Measurements from ENCODE around the gene CDCA8.

CDCA8 gene

DNA sequence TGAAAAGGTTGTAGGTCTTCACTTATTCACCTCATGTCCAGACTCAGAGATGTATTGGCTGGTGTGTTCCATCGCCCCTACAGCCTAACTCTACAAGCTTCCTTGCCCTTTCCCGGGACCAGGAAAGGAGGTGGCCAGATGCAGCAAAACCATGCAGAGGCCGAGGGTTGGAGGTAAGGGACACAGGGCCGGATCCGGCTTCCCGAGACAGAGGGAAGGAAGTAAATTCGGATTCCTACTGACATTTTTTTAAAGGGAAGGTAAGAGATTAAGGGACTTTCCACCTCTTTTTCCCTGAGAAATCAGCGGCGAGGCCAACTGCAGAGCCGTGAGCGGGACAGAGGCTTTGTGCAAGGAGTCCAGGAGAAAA, 59.9 kb downstream of the CDCA8 start:
- Mint-ChIP-seq H3K27ac (peak overlapping the region; percentile 47), H3K27me3 (peaks cover 28 to 66% of the 10 kb centered on the region in 2 donors)

DNA sequence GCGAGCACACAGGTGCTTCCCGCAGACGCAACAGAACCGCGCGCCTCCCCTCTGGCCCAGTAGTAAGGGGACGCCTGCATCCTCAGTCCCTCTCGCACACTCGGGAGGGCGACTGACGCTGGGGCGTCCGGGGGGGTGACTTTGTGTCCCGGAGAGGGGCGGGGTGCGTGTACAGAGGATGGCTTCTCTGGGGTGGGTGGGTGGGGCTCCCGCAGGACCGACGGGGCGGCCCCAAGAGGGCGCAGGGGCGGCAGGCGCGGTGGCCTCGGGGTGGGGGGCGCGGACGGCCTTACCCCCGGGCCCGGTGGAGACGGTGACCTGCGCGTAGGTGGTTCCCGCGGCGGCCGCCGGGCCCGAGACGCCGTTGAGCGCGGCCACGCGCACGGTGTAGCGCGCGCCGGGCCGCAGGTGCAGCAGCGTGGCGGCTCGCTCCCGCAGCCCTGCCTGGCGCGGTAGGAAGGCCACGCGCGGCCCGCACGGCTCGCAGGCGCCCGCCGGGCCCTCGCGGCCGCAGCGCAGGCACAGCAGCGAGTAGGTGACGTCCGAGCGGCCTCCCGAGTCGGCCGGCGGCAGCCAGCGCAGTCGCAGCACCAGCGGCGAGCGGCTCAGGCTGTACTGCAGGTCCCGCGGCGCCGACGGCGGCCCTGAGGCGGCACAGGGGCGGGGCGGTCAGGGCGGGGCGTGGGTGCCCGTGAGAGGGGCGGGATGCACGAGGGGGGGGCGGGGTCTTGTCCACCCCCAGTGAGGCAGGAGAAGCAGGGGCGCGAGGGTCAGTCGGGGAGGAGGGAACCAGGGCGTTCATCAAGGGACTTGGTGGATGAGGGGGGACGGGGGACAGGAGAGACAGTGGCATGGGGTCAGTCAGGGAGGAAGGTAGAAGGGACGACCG, 60.5 kb downstream of the CDCA8 start:
- H3K27me3 Mint-ChIP-seq, result peaks cover 24 to 64% of the 10 kb centered on the region in 2 donors
- H3K4me3 Mint-ChIP-seq, result peak overlapping the region; percentile 77 to 79
- ATAC-seq (replicated peaks) (peak; percentile 73 to 74), DNase-seq (peak; percentile 35)
- H3K9me3 Mint-ChIP-seq, result no peaks in the 10 kb centered on the region
- peaks cover 11 to 18% of the 10 kb centered on the region in 2 donors for H3K4me1 Mint-ChIP-seq
- no peaks in the 10 kb centered on the region for H3K36me3 Mint-ChIP-seq
- peak overlapping the region; percentile 47 for H3K27ac Mint-ChIP-seq

More for the DNA sequence above, 59.9 kb downstream of the CDCA8 start:
- no peaks in the 10 kb centered on the region for H3K9me3 Mint-ChIP-seq
- peaks cover 11 to 18% of the 10 kb centered on the region in 2 donors for H3K4me1 Mint-ChIP-seq
- DNase-seq (no peak), ATAC-seq (replicated peaks) (no peak)
- H3K4me3 Mint-ChIP-seq, result peak overlapping the region; percentile 77 to 79
- H3K36me3 Mint-ChIP-seq, result no peaks in the 10 kb centered on the region

GRCh38 chr1:37753473-37754321, 61.4 kb downstream of the CDCA8 start:
- DNase-seq (no peak), ATAC-seq (replicated peaks) (no peak)
- Mint-ChIP-seq H3K36me3 (no peaks in the 10 kb centered on the region), H3K4me1 (peaks cover 11 to 18% of the 10 kb centered on the region in 2 donors), H3K9me3 (no peaks in the 10 kb centered on the region), H3K27ac (no peak overlapping the region), H3K27me3 (peaks cover 24 to 64% of the 10 kb centered on the region in 2 donors), H3K4me3 (peak overlapping the region; percentile 63 to 76)

GRCh38 chr1:37755290-37755689, 63.0 kb downstream of the CDCA8 start:
- peaks cover 21 to 51% of the 10 kb centered on the region in 2 donors for H3K27me3 Mint-ChIP-seq
- ATAC-seq (replicated peaks) (peak; percentile 60 to 72), DNase-seq (no peak)
- H3K4me1 Mint-ChIP-seq, result peaks cover 11 to 18% of the 10 kb centered on the region in 2 donors
- no peaks in the 10 kb centered on the region for H3K36me3 Mint-ChIP-seq
- no peaks in the 10 kb centered on the region for H3K9me3 Mint-ChIP-seq
- H3K27ac Mint-ChIP-seq, result no peak overlapping the region
- H3K4me3 Mint-ChIP-seq, result no peak overlapping the region

DNA sequence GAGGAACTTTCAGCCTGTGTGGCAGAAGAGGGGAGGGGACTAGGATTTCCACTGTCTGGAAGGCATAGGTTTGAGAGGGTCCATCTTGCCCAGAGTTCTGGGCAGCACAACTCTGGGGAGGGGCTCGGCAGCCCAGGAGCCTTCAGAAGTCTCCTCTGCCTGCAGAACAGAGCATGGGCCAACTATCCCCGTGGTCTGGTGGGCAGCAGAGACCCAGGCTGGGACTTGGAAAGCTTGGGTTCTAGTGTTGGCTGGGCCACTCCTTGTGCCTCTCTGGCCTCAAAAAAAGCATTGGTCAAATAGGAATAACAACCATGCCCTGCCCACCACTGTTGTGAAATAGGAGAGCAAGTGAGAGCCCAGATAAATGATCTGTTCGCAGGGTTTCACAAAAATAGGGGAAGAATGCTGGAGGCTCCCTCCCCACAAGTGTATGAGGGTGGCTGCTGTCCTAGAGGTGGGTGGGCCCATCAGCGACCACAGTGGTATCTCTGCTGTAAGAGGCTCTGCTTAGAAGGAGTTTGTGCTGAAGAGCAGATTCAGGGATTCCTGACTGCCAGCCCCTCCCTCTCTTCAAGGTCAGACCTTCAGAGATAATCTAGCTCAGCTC, 63.7 kb downstream of the CDCA8 start:
- H3K27me3 Mint-ChIP-seq, result peaks cover 19 to 44% of the 10 kb centered on the region in 2 donors

More for the DNA sequence above, 63.7 kb downstream of the CDCA8 start:
- DNase-seq, result no peak
- Mint-ChIP-seq H3K4me1 (peaks cover 11 to 18% of the 10 kb centered on the region in 2 donors), H3K9me3 (no peaks in the 10 kb centered on the region), H3K27ac (no peak overlapping the region), H3K4me3 (no peak overlapping the region), H3K36me3 (no peaks in the 10 kb centered on the region)
- no peak for ATAC-seq (replicated peaks)
